ENCODE results near the gene HELLS.
"Not testable (repeated sequence)": the region's sequence is repeated elsewhere in the genome, so short reads cannot be mapped to it uniquely, and the experiment has no call there.

The HELLS gene

DNA sequence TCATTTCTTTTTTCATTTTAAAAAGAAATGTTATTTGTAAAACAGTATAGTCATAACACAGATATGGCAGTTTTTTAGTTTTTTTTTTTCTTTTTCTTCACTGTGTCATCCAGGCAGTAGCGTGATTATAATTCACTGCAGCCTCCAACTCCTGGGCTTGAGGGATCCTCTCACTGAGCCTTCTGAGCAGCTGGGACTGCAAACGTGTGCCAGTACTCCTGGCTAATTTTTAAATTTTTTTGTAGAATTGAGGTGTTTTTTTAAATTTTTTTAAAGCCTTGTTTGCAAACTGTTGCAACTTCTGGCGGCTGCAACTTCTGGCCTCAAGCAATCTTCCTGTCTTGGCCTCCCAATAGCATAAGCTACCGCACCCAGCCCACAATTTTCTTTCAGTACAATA, 63.0 kb downstream of the HELLS start:
- DNase-seq = no peak

DNA sequence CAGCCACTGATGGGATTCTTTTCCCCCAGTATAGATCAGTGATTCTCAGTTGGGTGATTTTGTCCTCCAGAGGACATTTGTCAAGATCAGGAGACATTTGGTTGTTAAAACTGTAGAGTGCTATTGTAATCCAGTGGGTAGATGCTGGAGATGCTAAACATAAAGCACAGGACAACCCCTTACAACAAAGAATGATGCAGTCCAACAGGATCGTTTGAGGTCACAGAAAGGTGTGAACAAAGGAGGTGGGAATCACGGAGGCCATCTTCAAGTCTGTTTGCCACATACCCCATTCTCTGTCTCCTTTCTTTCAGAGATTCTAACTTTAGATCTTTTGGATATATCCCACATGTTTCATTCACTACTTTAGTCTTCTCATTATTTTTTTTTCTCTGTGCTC, 69.0 kb downstream of the HELLS start:
- DNase-seq = no peak

DNA sequence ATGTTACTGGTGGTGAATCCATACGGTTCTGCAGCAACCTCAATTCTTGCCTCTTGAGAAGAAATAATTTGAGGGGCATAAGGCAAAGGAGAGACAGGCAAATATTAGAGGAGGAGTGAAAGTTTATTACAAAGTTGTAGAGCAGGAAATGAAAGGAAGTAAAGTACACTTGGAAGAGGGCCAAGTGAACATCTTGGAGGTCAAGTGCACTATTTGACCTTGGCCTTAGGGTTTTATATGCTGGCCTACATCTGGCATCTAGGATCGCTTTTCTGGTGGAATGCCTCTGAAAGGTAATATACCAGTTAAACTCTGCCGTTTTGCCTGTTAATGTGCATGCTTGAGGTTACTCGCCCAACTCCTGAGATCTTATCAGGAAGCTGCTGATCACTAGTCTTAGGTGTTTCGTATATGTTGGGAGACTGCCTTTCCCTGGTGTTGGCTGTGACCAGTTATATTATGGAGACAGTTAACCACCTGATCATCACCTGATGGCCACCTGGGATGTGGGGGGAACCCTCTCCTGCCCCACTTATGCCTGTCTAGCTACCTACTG, 71.9 kb downstream of the HELLS start:
- no peak for DNase-seq

DNA sequence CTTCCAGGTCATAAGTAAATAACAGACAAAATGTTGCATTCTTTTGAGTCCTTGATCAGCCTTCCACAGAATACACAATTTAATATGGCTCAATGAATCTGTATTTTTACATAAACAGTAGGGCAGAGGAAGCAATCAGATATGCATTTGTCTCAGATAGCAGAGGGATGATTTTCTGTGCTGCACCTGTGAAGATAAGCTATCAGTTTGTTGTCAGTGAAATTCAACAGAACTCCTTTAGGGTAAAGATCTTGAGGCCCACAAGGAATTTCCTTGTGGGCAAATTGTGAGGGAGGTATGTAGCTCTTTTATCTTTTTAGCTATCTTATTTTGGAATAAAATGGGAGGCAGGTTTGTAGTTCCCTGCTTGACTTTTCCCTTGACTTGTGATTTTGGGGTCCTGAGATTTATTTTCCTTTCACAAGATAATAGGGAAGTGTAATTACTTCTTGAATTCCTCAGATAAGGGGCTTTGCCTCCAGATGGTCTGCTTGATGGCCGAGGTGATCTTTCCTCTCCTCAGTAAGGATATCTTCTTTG, 77.1 kb downstream of the HELLS start:
- DNase-seq = no peak

DNA sequence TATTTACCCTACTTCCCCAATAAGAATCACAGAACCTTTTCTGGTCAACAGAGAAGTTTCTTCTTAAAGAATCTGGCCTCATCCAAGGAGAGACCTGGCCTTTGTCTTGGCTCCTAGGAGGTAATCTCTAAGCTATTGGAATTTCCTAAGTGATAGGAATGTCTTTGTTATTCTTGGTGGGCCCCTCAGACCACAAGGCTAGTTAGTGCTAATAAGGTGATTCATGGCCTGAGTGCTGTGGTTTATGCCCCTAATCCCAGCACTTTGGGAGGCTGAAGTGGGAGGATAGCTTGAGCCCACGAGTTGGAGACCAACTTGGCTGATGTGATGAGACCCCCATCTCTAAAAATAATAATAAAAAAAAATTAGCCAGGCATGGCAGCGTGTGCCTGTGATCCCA, 78.0 kb downstream of the HELLS start:
- DNase-seq = no peak

DNA sequence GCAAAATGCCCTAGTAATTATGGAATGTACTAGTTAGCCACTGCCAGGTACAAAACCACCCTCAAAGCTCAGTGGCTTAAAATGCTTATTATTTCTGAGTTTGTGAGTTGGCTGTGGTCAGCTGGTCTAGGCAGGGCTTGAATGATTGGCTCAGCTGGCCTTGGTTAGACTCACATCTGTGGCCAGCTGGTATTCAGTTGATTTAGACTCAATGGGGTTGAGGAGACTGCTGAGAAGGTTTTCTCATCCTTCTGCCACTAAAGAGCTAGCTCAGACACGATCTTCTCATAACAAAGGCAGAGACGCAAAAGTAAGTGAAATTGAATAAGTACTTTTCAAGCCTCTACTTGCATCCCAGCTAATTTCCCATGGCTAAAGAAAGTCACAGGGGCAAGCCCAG, 80.9 kb downstream of the HELLS start:
- no peak for DNase-seq

DNA sequence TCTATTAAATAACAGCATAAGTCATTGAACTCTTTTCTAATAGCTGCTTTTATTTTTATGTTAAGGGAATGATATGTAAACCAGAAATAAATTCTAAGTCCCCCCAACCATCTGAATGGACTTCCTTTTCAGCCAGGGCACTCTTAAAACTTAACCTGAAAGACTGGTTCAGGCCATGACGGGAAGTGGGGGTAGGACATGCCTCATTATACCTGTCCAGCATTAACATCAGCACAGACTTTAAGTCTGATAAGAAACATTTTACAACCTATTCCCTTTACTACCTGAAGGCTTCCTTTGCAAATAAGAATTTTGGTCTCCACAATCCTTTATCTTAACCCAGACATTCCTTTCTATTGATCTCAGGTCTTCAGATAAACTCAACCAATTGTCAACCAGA, 81.9 kb downstream of the HELLS start:
- DNase-seq = no peak

DNA sequence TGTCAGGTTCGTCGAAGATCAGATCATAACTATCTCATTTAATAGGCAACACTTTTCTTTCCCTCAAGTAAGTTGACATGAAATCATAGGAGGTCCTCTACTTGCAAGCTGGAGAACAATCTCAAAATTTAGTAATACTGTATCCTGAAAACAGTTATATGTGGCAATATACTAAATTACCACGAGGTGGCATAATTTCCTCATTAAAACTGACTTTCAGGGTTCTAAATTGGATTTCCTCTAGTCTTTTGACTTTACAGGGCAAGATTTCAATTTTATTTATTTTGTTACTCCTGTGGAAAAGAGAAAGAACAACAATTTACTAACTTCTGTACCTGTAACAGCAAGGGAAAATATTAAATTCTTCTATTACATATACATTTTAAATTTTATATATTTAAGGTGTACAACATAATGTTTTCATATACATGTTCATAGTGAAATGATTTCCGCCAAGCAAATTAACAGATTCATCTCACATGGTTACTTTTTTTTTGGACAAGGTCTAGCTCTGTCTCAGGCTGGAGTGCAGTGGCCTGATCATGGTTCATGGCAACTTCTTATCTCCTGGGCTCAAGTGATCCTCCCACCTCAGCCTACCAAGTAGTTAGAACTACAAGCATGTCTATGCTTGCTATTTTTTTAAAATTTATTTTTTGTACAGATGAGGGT, 84.6 kb downstream of the HELLS start:
- no peak for DNase-seq

DNA sequence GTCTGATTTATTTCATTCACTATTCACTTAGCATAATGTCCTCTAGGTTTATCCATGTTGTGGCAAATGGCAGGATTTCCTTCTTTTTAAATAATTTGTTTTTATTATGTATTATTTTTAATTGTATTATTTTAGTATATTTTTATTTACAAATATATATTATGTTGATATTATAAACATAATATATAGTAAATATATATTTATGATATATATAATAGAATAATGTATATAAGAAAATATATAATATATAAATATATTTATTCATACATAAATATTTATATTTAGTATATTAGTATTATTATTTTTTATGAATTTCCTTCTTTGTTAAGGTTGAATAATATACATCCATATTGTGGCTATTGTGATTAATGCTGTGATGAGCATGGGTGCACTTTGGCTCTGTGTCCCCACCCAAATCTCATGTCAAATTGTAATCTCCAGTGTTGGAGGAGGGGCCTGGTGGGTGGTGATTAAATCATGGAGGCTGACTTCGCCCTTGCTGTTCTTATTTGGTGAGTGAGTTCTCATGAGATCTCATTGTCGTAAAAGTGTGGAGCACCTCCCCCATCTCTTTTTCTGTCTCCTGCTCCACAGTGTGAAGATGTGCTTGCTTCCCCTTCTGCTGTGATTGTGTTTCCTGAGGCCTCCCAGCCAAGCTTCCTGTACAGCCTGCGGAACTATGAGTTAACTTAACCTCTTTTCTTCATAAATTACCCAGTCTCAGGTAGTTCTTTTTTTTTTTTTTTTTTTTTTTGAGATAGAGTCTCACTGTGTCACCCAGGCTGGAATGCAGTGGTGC, 85.7 kb downstream of the HELLS start:
- DNase-seq = no peak

DNA sequence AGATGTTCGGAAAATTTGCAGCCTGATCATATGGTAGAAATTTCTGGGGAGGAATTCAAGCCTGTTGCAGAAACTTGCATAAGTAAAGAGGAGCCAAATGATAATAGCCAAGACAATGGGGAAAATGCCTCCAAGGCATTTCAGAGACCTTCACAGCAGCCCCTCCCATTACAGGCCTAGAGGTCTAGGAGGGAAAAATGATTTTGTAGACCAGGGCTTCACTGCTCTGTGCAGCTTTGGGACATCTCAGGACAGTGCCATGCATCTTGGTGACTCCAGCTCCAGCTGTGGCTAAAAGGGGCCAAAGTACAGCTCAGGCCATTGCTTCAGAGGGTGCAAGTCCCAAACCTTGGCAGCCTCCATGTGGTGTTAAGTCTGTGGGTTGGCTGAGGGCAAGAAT, 87.4 kb downstream of the HELLS start:
- DNase-seq = no peak

DNA sequence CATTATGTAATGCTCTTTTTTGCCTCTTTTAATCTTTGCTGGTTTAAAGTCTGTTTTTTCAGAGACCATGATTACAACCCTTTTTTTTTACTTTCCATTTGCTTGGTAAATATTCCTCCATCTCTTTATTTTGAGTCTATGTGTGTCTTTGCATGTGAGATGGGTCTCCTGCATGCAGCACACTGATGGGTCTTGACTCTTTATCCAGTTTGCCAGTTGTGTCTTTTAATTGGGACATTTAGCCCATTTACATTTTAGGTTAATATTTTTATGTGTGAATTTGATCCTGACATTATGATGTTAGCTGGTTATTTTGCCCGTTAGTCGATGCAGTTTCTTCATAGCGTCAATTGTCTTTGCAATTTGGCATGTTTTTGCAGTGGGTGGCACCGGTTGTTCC, 92.5 kb downstream of the HELLS start:
- DNase-seq = not testable (repeated sequence)

DNA sequence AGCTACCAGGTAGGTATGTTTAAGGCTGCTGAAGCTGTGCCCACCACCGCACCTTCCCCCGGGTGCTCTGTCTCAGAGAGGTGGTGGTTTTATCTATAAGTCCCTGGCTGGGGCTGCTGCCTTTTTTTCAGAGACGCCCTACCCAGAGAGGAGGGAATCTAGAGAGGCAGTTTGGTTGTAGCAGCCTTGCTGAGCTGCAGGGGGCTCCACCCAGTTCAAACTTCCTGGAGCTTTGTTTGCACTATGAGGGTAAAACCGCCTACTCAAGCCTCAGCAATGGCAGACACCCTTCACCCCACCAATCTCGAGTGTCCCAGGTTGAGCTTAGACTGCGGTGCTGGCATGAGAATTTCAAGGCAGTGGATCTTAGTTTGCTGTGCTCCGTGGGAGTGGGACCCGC, 94.3 kb downstream of the HELLS start:
- DNase-seq = no peak

DNA sequence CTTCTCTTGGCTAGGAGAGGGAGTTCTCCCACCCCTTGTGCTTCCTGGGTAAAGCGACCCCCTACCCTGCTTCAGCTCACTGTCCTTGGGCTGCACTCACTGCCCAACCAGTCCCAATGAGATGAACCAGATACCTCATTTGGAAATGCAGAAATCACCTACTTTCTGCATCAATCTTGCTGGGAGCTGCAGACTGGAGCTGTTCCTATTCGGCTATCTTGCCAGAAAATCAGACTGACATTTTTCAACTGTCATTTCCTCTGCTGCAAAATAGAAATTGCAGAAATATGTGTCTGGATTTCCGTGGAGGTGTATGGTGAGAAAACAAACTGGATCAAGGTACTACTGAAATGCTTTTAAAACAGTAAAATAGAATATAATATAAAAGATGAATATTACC, 95.0 kb downstream of the HELLS start:
- DNase-seq = no peak

DNA sequence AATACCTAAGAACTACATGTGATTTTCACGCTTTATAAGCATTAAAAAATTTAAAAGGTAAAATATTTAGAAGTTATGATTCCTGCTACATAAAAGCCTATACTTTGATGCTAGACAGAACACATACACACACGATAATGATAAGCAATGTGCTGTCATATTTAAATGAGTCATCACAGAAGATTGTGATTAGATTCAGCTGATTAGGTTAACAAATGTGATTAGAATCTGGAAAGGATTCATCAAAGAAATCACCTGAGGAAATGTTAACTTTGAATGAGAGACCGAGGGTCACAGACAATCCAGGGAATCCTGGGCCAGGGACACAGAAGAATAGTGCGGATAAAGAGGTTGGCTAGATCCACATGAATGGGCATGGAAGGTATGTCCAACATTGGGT, 95.9 kb downstream of the HELLS start:
- DNase-seq = no peak

DNA sequence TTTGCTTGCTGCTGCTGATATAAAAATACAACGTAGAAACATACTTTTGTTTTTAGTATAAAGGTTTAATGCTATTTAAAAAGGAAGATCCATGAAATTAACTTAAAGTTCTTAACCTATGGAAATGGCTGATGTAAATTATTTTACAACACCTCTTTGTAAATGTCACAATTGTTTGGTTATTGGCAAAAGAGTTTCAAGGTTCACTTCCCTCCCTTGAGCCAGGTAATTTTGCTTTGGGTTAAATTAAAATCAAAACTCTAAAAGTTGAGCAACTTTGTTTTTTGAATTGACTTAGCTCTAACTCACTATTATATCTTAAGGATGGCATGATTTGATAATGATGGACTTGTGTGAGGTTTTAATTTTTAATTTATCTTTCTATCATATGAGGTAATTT, 98.8 kb downstream of the HELLS start:
- DNase-seq = no peak

DNA sequence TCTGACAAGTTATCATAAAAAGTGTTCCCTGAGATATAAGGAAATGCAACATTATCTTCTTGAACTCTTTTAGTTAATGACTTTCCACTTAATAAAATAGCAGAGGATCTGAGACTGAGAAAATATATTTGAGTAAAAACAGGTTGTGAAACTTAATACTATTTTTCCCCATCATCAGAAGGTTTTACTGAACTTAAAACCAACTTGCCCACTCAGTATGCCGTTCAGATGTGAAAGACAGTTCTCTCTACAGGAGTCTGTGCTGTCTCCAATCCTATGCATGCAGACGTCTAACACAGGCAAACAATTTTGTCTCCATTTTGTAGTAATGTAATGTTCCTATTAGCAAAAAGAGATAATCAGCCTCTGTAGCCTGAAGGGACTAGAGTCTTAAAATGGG, 99.7 kb downstream of the HELLS start:
- DNase-seq = no peak
